Measurements from ENCODE around the gene SNX1.

SNX1 gene

DNA sequence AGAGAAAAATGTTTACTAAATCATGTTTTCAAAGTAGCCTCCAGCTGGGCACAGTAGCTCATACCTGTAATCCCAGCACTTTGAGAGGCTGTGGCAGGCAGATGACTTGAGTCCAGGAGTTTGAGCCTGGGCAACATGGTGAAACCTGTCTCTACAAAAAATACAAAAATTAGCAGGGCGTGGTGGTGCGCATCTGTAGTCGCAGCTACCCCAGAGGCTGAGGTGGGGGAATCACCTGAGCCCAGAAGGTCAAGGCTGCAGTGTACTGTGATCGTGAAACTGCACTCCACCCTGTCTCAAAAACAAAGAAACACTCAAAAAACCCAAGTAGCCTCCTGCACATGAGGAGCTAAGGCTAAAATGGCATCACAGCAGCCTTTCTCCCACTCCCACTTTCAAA lies 68.7 kb downstream of the SNX1 start:
- DNase-seq, result no peak

DNA sequence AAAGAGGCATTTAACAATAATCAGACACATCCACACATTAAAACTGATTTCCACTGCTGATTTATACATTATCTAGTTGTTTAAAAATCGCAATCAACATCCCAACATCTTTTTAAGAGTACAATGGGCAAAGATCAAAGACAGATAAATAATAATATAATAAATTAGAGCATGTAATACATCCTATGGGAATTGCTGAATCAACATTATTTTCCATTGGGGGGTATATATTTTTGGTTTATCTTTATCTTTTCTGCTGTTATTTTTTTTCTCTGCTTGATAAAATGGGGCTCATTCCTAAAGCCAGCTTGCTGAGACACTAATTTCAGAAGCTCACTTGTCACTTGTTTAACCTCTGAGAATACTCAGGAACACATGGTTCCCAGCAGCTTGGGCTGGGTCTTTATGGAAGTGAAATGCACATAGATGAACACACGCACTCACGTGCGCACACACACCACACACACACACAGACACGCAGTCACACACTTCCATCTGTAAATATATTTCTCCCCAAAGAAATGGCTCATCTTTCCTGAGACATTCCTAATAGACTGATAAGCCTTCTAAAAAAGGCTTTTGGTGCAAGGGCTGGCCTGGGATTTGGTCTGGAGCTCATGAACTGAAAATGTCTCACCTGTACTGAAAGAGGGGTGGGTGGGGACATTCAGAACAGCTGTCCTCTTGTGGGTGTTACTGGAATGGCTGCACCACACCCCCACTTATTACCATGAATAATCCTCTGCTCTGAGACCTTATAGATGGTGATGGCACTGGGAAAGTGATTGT lies 70.5 kb downstream of the SNX1 start:
- no peak for DNase-seq

DNA sequence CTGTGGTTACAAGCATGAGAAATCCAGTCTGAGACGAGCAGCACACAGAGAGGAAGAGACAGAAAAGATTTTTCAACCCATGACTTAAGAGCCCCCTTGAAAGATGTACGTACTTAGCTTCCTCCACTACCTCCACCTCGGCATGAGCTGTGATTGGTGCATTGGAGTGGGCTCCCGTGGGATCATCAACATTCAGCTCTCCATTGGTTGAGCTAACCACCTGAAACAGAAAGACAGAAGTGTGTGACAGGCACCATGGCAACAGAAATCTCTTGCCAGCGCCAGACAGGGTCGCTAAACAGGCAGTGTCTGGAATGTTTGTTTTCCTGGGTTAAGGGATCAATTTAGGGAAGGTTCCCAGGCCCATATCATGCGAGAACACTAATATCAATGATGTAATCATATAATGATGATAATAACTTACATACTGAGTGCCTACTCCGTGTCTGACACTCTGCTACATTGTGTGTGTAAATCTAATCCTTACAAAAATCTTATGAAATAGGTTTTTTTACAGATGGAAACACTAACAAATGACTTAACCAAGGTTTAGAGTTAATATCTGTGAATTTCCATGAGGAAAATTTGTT lies 84.5 kb downstream of the SNX1 start:
- no peak for DNase-seq

DNA sequence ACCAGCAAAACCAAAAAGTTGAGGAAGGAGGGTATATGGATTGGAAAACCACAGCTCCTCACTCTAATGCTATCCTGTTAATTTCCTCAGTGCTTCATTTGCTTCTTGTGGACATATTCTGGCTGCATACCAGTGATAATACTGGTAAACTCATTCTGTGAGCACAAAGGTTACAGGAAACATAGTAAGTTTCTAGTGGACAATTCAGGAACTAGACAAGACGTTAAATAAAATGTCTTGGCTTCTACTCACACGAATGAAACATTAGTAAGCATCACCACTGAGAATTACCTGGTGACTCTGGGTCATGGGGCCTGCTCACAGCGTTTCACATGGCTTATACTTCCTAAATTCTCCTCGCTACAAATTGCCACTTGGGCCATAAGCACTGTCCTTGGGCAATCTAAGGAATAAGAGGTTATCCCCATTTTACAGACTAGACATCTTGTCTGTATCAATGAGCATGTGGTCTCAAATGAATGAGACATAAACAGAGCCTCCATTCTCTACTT lies 87.1 kb downstream of the SNX1 start:
- no peak for DNase-seq

DNA sequence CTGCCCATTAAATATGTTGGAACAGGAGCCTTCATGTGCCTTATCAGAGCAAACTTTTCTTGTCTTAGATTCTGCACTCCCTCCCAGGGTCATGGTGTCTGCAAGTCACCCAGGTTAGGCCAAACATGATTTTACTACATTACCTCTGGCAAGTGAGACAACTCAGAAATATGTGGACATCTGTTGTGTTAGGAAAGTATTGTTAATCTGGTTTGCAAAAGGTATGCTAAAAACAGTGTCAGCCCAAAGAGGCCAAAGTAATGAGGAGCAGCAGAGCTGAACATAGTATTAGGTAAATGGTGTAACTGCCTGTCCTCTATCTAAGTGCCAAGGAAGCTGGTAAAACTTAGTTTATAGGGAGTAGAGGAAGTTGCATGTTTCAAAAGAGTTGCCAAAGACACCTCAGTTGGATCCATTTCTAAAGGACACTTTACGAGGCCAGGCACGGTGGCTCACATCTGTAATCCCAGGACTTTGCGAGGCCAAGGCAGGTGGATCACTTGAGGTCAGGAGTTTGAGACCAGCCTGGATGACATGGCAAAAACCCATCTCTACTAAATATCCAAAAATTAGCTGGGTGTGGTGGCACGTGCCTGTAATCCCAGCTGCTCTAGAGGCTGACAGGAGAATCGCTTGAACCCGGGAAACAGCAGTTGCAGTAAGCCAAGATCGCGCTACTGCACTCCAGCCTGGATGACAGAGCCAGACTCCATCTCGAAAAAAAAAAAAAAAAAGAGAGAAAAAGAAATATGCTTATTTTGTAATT lies 89.5 kb downstream of the SNX1 start:
- no peak for DNase-seq

DNA sequence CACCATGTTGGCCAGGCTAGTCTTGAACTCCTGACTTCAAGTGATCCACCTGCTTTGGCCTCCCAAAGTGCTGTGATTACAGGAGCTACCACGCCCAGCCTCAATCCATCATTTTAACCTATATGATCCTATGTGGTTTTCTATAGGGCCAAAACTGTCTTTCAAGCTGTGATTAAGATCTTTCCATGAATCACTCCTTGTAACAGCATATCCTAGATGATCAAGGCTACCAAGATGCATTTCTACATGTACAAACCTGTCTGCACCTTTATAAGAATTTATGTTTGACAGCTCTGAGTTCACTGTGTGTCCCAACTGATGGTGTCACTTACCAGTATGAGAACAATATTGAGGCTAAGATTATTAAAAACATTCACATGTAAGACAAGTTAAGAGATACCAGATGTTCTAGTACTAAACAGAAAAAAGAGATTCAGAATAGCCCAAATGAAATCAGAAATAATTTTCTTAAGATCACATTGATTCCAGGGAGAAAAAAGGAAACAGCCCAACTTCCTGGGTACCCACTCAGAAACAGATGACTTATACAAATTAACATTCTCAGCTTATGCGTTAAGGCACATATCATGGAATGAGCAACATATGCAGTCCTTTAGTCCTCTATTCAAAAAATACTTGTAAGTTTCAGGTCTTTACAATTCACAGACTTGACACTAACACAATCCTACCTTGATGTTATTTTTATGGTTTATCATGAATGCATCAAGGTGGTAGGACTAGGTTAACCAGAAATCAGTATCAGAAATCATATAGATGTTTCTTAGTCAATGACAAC lies 91.8 kb downstream of the SNX1 start:
- no peak for DNase-seq
